PC-9 (cell line): ENCODE measurements around the gene SLC4A2.

Source experiments
- CTCF ChIP-seq: fragments of 200-600 bp; sonication (generic); conservative IDR thresholded peaks from 2 replicates; pipeline ENCODE4 v1.6.1; 2017; ENCODE audit warnings: mixed run types, antibody characterized with exemption, mild to moderate bottlenecking, moderate library complexity
- EZH2 ChIP-seq: fragments of 200-600 bp; sonication (generic); IDR thresholded peaks from 2 replicates; pipeline ENCODE4 v1.8.0; 2017; ENCODE audit warnings: antibody characterized with exemption, low read depth

GRCh38 chr7:151048911-151049463 lies 10.4 kb upstream of the SLC4A2 start:
- TF ChIP-seq CTCF (no peak), EZH2 (no peak)
